ENCODE results near the gene DGKD. TPM values are rescaled to one million over a fixed set of nuclear protein-coding genes. Genes with fewer than 3 reads are reported as not detected.
A peak's percentile ranks its signal among the peaks of the same experiment; 100 is the strongest.

Gene DGKD
- total and polyA plus RNA-seq, 9 of the 15 experiments (the other 6 are each of a cell fraction or from before 2014, with no cell fraction given) = 0.52 to 29.5 (median 10.6) TPM

DNA sequence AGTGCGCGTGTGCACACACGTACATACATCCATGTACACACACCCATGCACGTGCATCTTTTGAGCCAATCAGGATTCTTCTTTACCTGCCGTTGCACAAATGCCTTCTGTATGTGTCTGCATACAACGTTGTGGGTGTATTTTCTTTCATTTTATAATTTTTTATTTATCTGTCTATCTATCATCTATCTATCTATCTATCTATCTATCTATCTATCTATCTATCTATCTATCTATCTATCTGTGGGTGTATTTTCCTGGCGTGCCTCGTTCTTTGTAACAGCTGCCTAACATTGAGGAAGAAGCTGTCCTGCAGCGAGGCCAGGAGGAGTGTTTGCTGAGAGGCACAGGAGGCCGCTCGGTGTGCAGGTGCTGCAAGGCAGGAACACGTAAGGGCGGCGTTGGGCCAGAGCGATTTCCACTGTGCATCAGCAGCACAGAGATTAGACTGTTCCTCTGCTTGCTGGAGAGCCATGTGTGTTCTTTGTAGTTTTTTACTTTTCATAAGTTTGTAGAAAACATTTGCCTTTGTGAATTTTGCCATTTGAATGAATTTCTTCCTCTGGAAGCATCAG, 84.4 kb downstream of the DGKD start (continued):
- TF ChIP-seq, protein P1, sequence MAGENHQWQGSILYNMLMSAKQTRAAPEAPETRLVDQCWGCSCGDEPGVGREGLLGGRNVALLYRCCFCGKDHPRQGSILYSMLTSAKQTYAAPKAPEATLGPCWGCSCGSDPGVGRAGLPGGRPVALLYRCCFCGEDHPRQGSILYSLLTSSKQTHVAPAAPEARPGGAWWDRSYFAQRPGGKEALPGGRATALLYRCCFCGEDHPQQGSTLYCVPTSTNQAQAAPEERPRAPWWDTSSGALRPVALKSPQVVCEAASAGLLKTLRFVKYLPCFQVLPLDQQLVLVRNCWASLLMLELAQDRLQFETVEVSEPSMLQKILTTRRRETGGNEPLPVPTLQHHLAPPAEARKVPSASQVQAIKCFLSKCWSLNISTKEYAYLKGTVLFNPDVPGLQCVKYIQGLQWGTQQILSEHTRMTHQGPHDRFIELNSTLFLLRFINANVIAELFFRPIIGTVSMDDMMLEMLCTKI (IDR thresholded peaks at IDR 0.05; ENCODE audit: partially characterized antibody) = no peak
- TF ChIP-seq, protein P2, sequence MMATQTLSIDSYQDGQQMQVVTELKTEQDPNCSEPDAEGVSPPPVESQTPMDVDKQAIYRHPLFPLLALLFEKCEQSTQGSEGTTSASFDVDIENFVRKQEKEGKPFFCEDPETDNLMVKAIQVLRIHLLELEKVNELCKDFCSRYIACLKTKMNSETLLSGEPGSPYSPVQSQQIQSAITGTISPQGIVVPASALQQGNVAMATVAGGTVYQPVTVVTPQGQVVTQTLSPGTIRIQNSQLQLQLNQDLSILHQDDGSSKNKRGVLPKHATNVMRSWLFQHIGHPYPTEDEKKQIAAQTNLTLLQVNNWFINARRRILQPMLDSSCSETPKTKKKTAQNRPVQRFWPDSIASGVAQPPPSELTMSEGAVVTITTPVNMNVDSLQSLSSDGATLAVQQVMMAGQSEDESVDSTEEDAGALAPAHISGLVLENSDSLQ (IDR thresholded peaks at IDR 0.05) = no peak
- TF ChIP-seq GATAD2B (IDR thresholded peaks at IDR 0.05; ENCODE audit: borderline replicate concordance) (0 out of 2 replicates have a peak, but pooled peaks have one; percentile 29), GATAD2A (IDR thresholded peaks at IDR 0.05) (no peak), NCOA4 (IDR thresholded peaks at IDR 0.05; ENCODE audit: partially characterized antibody) (no peak)
- TF ChIP-seq, protein P3, sequence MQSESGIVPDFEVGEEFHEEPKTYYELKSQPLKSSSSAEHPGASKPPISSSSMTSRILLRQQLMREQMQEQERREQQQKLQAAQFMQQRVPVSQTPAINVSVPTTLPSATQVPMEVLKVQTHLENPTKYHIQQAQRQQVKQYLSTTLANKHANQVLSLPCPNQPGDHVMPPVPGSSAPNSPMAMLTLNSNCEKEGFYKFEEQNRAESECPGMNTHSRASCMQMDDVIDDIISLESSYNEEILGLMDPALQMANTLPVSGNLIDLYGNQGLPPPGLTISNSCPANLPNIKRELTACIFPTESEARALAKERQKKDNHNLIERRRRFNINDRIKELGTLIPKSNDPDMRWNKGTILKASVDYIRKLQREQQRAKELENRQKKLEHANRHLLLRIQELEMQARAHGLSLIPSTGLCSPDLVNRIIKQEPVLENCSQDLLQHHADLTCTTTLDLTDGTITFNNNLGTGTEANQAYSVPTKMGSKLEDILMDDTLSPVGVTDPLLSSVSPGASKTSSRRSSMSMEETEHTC (IDR thresholded peaks at IDR 0.05) = no peak

DNA sequence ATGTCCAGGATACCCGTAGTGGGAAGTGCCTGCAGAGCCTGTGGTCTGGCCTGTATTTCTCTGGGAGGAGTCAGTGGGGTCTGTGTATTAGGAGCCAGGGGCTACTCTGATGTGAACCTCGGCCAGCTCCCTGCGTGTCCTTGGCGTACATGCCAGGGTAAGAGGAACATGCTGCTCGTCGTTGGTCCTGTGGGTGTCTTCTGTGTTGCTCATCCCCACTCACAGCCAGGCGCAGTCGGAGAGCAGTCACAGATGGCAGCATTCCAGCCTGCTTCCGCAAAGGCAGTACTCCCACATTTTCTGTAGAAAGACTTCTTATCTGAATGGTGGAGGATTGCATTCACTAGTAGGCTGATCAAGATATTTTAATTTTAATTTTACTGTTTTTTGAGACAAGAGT, 84.9 kb downstream of the DGKD start:
- CTCF ChIA-PET (ENCODE audit: low intra/inter-chr PET ratio) = no interaction called here
- TF ChIP-seq, protein P4, sequence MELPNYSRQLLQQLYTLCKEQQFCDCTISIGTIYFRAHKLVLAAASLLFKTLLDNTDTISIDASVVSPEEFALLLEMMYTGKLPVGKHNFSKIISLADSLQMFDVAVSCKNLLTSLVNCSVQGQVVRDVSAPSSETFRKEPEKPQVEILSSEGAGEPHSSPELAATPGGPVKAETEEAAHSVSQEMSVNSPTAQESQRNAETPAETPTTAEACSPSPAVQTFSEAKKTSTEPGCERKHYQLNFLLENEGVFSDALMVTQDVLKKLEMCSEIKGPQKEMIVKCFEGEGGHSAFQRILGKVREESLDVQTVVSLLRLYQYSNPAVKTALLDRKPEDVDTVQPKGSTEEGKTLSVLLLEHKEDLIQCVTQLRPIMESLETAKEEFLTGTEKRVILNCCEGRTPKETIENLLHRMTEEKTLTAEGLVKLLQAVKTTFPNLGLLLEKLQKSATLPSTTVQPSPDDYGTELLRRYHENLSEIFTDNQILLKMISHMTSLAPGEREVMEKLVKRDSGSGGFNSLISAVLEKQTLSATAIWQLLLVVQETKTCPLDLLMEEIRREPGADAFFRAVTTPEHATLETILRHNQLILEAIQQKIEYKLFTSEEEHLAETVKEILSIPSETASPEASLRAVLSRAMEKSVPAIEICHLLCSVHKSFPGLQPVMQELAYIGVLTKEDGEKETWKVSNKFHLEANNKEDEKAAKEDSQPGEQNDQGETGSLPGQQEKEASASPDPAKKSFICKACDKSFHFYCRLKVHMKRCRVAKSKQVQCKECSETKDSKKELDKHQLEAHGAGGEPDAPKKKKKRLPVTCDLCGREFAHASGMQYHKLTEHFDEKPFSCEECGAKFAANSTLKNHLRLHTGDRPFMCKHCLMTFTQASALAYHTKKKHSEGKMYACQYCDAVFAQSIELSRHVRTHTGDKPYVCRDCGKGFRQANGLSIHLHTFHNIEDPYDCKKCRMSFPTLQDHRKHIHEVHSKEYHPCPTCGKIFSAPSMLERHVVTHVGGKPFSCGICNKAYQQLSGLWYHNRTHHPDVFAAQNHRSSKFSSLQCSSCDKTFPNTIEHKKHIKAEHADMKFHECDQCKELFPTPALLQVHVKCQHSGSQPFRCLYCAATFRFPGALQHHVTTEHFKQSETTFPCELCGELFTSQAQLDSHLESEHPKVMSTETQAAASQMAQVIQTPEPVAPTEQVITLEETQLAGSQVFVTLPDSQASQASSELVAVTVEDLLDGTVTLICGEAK (IDR thresholded peaks at IDR 0.05) = no peak
- TF ChIP-seq, protein P4 (CRISPR knock-in tag; IDR thresholded peaks at IDR 0.05) = no peak

More for the DNA sequence above, 84.9 kb downstream of the DGKD start:
- H4K20me1 ChIP-seq (replicated peaks; ENCODE audit: control insufficient read depth, insufficient read depth, low read length) = no peaks in the 10 kb centered on the region
- no peaks in the 10 kb centered on the region for H3K79me2 ChIP-seq (ENCODE audit: control insufficient read depth, insufficient read depth, low read length)
- in situ Hi-C loops (cut with MboI) (no loop called here), intact Hi-C loops (cut with micrococcal nuclease) (no loop called here)
- H3K36me3 ChIP-seq (ENCODE audit: control insufficient read depth, insufficient read depth, low read length) = peaks cover 41% of the 10 kb centered on the region; the same call in 2 of the 3 replicates
- no TSS peak for BruUV-seq (replicated peaks)
- no peak overlapping the region for H3K4me2 ChIP-seq (ENCODE audit: insufficient read depth, low read length)
- no peaks in the 10 kb centered on the region for H3K27me3 ChIP-seq (ENCODE audit: control insufficient read depth in 2 of 2, insufficient read depth in 2 of 2, low read length in 2 of 2)
- ATAC-seq (no peak), DNase-seq (ENCODE audit: extremely low read depth in 1 of 4, low spot score in 3 of 4) (no peak), FAIRE-seq (no peak)
- no peaks in the 10 kb centered on the region; a peak in 2 of 5 replicates for H3K4me1 ChIP-seq (replicated peaks in 1 of 2; ENCODE audit: control insufficient read depth in 2 of 2, insufficient read depth in 2 of 2, low read length in 2 of 2)
- POLR2A ChIA-PET = no interaction called here
- H2AFZ ChIP-seq (ENCODE audit: low read depth, low read length) = no peak overlapping the region
- peak overlapping the region in 1 of 2 experiments; percentile 7; a peak in 1 of 4 replicates for H3K9ac ChIP-seq (ENCODE audit: insufficient read depth in 1 of 2, low read depth in 2 of 2, low read length in 2 of 2)
- 70% methylated on average over 6 of the region's 9 CpGs for WGBS (ENCODE audit: insufficient coverage, low coverage, missing lambda C conversion rate)
- H3K27ac ChIP-seq (ENCODE audit: extremely low read depth, low read depth, low read length) = no peak overlapping the region
- no peaks in the 10 kb centered on the region for H3K9me1 ChIP-seq (ENCODE audit: control insufficient read depth, insufficient read depth, low read length)
- H3K4me3 ChIP-seq = no peak overlapping the region
- H3K9me3 ChIP-seq (replicated peaks; ENCODE audit: control insufficient read depth, insufficient read depth, low read depth, low read length) = no peaks in the 10 kb centered on the region
